NT2/D1 (cell line): ENCODE results near the gene MYOD1.

ENCODE experiments used
- YY1 ChIP-seq: IDR thresholded peaks from 2 replicates; pipeline ENCODE4 v1.6.1; 2011; ENCODE audit not compliant: insufficient read length, insufficient read depth
- ZNF274 ChIP-seq: IDR thresholded peaks from 2 replicates; pipeline ENCODE4 v1.6.1; 2011; ENCODE audit warnings: mild to moderate bottlenecking, low read depth, low read length

- TF ChIP-seq YY1, result no peak
- no peak for TF ChIP-seq ZNF274
Observed at GRCh38 chr11:17747131-17747955, 28.0 kb downstream of the MYOD1 start.
